ENCODE measurements around the gene DLGAP1.
"Not testable (repeated sequence)": the region's sequence is repeated elsewhere in the genome, so short reads cannot be mapped to it uniquely, and the experiment has no call there.

The DLGAP1 gene

DNA sequence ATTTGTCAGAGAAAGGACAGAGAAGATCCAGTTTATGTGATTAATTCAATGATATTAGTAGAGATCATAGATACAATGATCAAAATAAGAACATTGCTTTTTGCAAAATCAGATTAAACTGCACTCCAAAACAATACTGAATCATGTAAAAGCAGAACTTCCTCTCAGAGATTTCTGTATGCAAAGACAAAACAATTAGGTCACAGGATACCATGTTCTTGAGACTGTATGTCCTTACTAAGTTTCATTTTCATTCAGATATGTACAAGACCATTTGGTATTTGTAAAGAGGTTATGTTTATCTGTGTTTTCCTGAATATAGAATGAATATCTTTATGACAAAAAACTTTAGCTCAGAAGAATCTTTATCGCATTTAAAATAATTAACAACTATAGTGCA is 161.8 kb downstream of the DLGAP1 start:
- no peak overlapping the region for H3K4me3 Mint-ChIP-seq
- DNase-seq (ENCODE audit: low spot score): no peak

DNA sequence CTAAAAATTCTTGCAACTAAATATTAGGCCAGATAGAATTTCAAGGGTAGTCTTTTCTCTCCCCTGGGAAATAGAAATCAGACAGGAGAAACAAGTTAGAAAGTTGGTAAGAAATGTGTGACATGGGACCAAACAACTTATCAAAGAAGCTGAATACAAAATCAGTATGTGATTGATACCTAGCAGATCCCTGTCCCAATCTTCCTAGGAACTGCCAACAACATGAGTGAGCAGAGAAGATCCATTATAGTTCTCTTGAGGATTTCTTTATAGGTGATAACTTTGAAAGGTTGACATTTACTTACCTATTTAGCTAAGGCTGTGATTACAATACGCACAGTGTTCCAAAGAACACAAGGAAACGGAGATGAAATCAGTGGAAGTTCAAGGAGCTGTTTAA is 162.4 kb downstream of the DLGAP1 start:
- no peak for DNase-seq (ENCODE audit: low spot score)
- Mint-ChIP-seq H3K27ac (no peak overlapping the region), H3K27me3 (ENCODE audit: low read depth) (no peaks in the 10 kb centered on the region), H3K36me3 (ENCODE audit: low read depth) (no peaks in the 10 kb centered on the region), H3K9me3 (peaks cover 16% of the 10 kb centered on the region), H3K4me3 (no peak overlapping the region), H3K4me1 (ENCODE audit: low read depth) (no peaks in the 10 kb centered on the region)

More for the DNA sequence above, 161.8 kb downstream of the DLGAP1 start:
- Mint-ChIP-seq H3K27ac (no peak overlapping the region), H3K27me3 (ENCODE audit: low read depth) (no peaks in the 10 kb centered on the region), H3K4me1 (ENCODE audit: low read depth) (no peaks in the 10 kb centered on the region), H3K36me3 (ENCODE audit: low read depth) (no peaks in the 10 kb centered on the region), H3K9me3 (peaks cover 22% of the 10 kb centered on the region)

DNA sequence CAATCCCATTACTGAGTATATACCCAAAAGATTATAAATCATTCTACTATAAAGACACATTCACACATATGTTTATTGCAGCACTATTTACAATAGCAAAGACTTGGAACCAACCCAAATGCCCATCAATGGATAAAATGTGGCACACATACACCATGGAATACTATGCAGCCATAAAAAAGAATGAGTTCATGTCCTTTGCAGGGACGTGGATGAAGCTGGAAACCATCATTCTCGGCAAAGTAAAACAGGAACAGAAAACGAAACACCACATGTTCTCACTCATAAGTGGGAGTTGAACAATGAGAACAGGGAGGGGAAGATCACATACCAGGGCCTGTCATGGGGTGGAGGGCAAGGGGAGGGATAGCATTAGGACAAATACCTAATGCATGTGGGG is 167.8 kb downstream of the DLGAP1 start:
- not testable (repeated sequence) for DNase-seq (ENCODE audit: low spot score); H3K27ac Mint-ChIP-seq; H3K36me3 Mint-ChIP-seq (ENCODE audit: low read depth); H3K27me3 Mint-ChIP-seq (ENCODE audit: low read depth); H3K4me3 Mint-ChIP-seq; H3K4me1 Mint-ChIP-seq (ENCODE audit: low read depth)
- H3K9me3 Mint-ChIP-seq: peaks cover 16% of the 10 kb centered on the region

DNA sequence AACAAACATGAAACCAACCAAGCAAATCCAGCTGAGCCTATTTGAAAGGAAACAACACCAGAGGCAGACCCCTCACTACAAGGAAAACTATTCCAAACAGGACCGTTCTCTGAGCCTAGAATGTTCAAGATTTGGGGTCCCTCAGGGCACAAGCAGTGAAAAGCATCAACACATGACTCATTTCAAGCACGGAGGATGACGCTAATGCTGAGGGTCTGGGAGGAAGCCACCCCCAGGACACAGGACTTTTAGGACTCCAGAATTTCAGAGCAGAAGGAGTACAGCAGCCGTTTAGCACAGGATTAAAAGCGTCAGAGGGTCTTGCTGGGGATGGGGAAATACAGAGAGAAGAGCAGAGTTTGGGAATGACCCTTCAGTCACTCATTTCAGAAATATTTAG is 168.9 kb downstream of the DLGAP1 start:
- no peak overlapping the region for H3K4me3 Mint-ChIP-seq
- DNase-seq (ENCODE audit: low spot score): no peak

GRCh38 chr18:4285525-4285924 is 169.6 kb downstream of the DLGAP1 start:
- DNase-seq (ENCODE audit: low spot score): no peak
- H3K4me1 Mint-ChIP-seq (ENCODE audit: low read depth): no peaks in the 10 kb centered on the region
- H3K27ac Mint-ChIP-seq: no peak overlapping the region
- H3K27me3 Mint-ChIP-seq (ENCODE audit: low read depth): no peaks in the 10 kb centered on the region
- no peak overlapping the region for H3K4me3 Mint-ChIP-seq
- H3K36me3 Mint-ChIP-seq (ENCODE audit: low read depth): no peaks in the 10 kb centered on the region
- peaks cover 10% of the 10 kb centered on the region for H3K9me3 Mint-ChIP-seq

More for the DNA sequence above, 168.9 kb downstream of the DLGAP1 start:
- H3K36me3 Mint-ChIP-seq (ENCODE audit: low read depth): no peaks in the 10 kb centered on the region
- H3K4me1 Mint-ChIP-seq (ENCODE audit: low read depth): no peaks in the 10 kb centered on the region
- no peak overlapping the region for H3K27ac Mint-ChIP-seq
- peaks cover 16% of the 10 kb centered on the region for H3K9me3 Mint-ChIP-seq
- H3K27me3 Mint-ChIP-seq (ENCODE audit: low read depth): no peaks in the 10 kb centered on the region

DNA sequence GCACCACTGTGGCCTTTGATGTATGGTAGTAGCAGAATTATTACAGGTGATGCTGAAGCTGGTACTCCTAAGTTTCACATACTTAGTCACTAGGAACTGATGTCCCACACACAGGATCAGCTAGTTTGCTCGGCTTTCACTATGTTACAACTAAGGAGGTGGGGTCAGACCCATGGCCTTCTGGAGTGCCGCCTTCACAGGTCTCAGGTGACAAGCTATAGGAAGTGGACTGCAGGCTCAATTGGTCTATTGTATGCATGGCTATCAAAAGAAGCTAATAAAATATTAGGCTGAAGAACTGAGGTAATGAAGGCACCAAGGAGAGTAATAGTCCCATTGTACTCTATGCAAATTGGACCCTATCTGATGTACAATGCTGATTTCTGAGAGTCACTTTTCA is 170.6 kb downstream of the DLGAP1 start:
- DNase-seq (ENCODE audit: low spot score): no peak
- Mint-ChIP-seq H3K4me3 (no peak overlapping the region), H3K27me3 (ENCODE audit: low read depth) (no peaks in the 10 kb centered on the region), H3K27ac (no peak overlapping the region), H3K9me3 (peaks cover 10% of the 10 kb centered on the region), H3K36me3 (ENCODE audit: low read depth) (no peaks in the 10 kb centered on the region), H3K4me1 (ENCODE audit: low read depth) (no peaks in the 10 kb centered on the region)

GRCh38 chr18:4283746-4284291 is 171.3 kb downstream of the DLGAP1 start:
- no peak for DNase-seq (ENCODE audit: low spot score)
- peaks cover 9% of the 10 kb centered on the region for H3K9me3 Mint-ChIP-seq
- no peaks in the 10 kb centered on the region for H3K4me1 Mint-ChIP-seq (ENCODE audit: low read depth)
- H3K36me3 Mint-ChIP-seq (ENCODE audit: low read depth): no peaks in the 10 kb centered on the region
- no peak overlapping the region for H3K4me3 Mint-ChIP-seq
- H3K27me3 Mint-ChIP-seq (ENCODE audit: low read depth): no peaks in the 10 kb centered on the region
- no peak overlapping the region for H3K27ac Mint-ChIP-seq

GRCh38 chr18:4282954-4283353 is 172.2 kb downstream of the DLGAP1 start:
- H3K4me3 Mint-ChIP-seq: no peak overlapping the region
- peaks cover 5% of the 10 kb centered on the region for H3K9me3 Mint-ChIP-seq
- H3K27ac Mint-ChIP-seq: no peak overlapping the region
- no peaks in the 10 kb centered on the region for H3K27me3 Mint-ChIP-seq (ENCODE audit: low read depth)
- DNase-seq (ENCODE audit: low spot score): no peak
- no peaks in the 10 kb centered on the region for H3K36me3 Mint-ChIP-seq (ENCODE audit: low read depth)
- H3K4me1 Mint-ChIP-seq (ENCODE audit: low read depth): no peaks in the 10 kb centered on the region

- Mint-ChIP-seq H3K4me1 (ENCODE audit: low read depth) (no peaks in the 10 kb centered on the region), H3K27ac (no peak overlapping the region), H3K36me3 (ENCODE audit: low read depth) (no peaks in the 10 kb centered on the region), H3K27me3 (ENCODE audit: low read depth) (no peaks in the 10 kb centered on the region), H3K4me3 (no peak overlapping the region), H3K9me3 (no peaks in the 10 kb centered on the region)
- no peak for DNase-seq (ENCODE audit: low spot score)
These were observed 178.0 kb downstream of the DLGAP1 start for GRCh38 chr18:4276953-4277585.

GRCh38 chr18:4271952-4272351 is 183.2 kb downstream of the DLGAP1 start:
- no peaks in the 10 kb centered on the region for H3K4me1 Mint-ChIP-seq (ENCODE audit: low read depth)
- no peak for DNase-seq (ENCODE audit: low spot score)
- no peaks in the 10 kb centered on the region for H3K9me3 Mint-ChIP-seq
- H3K36me3 Mint-ChIP-seq (ENCODE audit: low read depth): no peaks in the 10 kb centered on the region
- no peak overlapping the region for H3K4me3 Mint-ChIP-seq
- H3K27ac Mint-ChIP-seq: no peak overlapping the region
- H3K27me3 Mint-ChIP-seq (ENCODE audit: low read depth): no peaks in the 10 kb centered on the region

DNA sequence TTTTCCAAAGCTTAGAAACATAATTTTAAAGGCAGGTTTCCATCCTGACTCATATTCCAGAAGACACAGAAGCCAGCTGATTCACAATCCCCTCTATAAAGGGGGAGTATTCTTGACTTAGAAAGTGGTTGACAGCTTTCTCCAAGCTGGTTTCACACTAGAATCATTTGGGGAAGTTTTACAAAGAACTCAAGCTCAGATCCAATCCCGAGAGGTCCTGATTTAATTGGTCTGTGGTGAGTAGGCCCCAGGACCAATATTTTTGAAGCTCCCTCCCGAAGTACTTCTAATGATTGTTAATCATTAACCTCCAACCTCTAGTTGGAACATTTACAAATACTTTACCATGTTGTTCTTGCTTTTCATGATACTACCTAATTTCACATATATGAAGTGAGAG is 184.1 kb downstream of the DLGAP1 start:
- Mint-ChIP-seq H3K36me3 (ENCODE audit: low read depth) (no peaks in the 10 kb centered on the region), H3K27me3 (ENCODE audit: low read depth) (no peaks in the 10 kb centered on the region), H3K4me1 (ENCODE audit: low read depth) (no peaks in the 10 kb centered on the region), H3K27ac (no peak overlapping the region), H3K4me3 (no peak overlapping the region), H3K9me3 (no peaks in the 10 kb centered on the region)
- DNase-seq (ENCODE audit: low spot score): no peak

DNA sequence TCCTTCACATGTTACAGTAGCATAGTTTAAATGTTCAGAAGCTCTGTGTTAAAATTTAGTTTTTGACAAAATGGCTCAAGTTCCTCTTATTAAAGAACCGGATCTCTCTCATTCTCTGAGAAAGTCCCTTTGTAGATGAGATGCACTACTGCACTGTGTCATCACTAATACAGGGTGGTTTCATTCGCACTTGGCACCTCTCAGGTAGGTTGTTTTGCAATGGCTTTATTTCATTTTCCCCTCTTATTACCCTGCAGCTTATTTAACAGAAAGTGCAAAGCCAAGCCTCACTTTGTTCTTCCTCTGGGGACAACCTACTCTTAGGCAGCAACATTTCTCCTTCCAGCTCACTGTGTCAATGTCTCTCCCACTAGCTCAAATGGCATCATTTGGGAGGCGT is 185.1 kb downstream of the DLGAP1 start:
- Mint-ChIP-seq H3K4me3 (no peak overlapping the region), H3K36me3 (ENCODE audit: low read depth) (no peaks in the 10 kb centered on the region), H3K27me3 (ENCODE audit: low read depth) (no peaks in the 10 kb centered on the region), H3K9me3 (no peaks in the 10 kb centered on the region), H3K27ac (no peak overlapping the region), H3K4me1 (ENCODE audit: low read depth) (no peaks in the 10 kb centered on the region)
- no peak for DNase-seq (ENCODE audit: low spot score)

GRCh38 chr18:4267641-4268040 is 187.5 kb downstream of the DLGAP1 start:
- no peaks in the 10 kb centered on the region for H3K9me3 Mint-ChIP-seq
- DNase-seq (ENCODE audit: low spot score): no peak
- no peak overlapping the region for H3K27ac Mint-ChIP-seq
- H3K27me3 Mint-ChIP-seq (ENCODE audit: low read depth): no peaks in the 10 kb centered on the region
- H3K4me1 Mint-ChIP-seq (ENCODE audit: low read depth): no peaks in the 10 kb centered on the region
- no peaks in the 10 kb centered on the region for H3K36me3 Mint-ChIP-seq (ENCODE audit: low read depth)
- no peak overlapping the region for H3K4me3 Mint-ChIP-seq

DNA sequence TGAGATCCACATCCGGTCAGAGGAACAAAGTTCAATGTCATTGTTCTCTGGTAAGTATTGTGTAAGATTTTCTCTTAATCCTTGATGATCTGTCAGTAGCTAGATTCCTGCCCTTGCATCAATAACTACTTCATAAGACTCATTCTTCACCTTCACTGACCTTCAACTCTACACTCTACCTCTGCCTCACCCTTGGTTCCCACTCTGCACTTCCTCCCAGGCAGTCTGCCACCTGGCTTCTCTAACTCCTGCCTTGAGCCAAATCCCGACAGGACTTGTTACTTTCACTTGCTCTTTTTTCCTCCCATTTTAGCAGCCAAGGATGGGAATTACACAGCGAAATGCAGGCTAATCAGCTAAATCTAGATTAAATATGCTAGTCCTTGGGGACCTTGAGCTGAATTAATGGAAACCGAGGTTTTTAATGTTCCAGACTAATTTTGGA is 190.7 kb downstream of the DLGAP1 start:
- H3K27ac Mint-ChIP-seq: no peak overlapping the region
- no peaks in the 10 kb centered on the region for H3K27me3 Mint-ChIP-seq (ENCODE audit: low read depth)
- H3K4me3 Mint-ChIP-seq: no peak overlapping the region
- no peaks in the 10 kb centered on the region for H3K9me3 Mint-ChIP-seq
- no peaks in the 10 kb centered on the region for H3K36me3 Mint-ChIP-seq (ENCODE audit: low read depth)
- no peaks in the 10 kb centered on the region for H3K4me1 Mint-ChIP-seq (ENCODE audit: low read depth)
- no peak for DNase-seq (ENCODE audit: low spot score)

- no peaks in the 10 kb centered on the region for H3K36me3 Mint-ChIP-seq (ENCODE audit: low read depth)
- no peaks in the 10 kb centered on the region for H3K9me3 Mint-ChIP-seq
- no peaks in the 10 kb centered on the region for H3K4me1 Mint-ChIP-seq (ENCODE audit: low read depth)
- H3K27me3 Mint-ChIP-seq (ENCODE audit: low read depth): no peaks in the 10 kb centered on the region
- no peak for DNase-seq (ENCODE audit: low spot score)
- no peak overlapping the region for H3K27ac Mint-ChIP-seq
- H3K4me3 Mint-ChIP-seq: no peak overlapping the region
These were observed 195.0 kb downstream of the DLGAP1 start for GRCh38 chr18:4260107-4260506.
